ENCODE results near the gene MTREX. TPM values are rescaled to one million over a fixed set of nuclear protein-coding genes. Genes with fewer than 3 reads are reported as not detected.

MTREX gene
- polyA plus RNA-seq, 2 of the 4 experiments (the other 2 are of a cell fraction) = 74.8 to 99.8 TPM

- Histone ChIP-seq H3K27ac (no peak overlapping the region), H3K4me1 (peaks cover 15% of the 10 kb centered on the region), H3K9me3 (no peaks in the 10 kb centered on the region), H3K4me3 (no peak overlapping the region), H3K4me2 (no peak overlapping the region)
- FAIRE-seq = no peak
- ChIA-PET POLR2A (no interaction called here), CTCF (interaction anchor here (1.0 kb wide), 1 partner anchor 11 kb away, joined by 3 read pairs; no protein-coding TSS in a partner anchor)
- 62% methylated on average over 1 of the region's 1 CpG for WGBS (ENCODE audit: missing lambda C conversion rate)
- TF ChIP-seq CTCF (IDR thresholded peaks at IDR 0.05) (no peak), RARB (CRISPR knock-in tag; IDR thresholded peaks at IDR 0.05) (no peak), SMC3 (IDR thresholded peaks at IDR 0.05) (no peak), HOXB13 (CRISPR knock-in tag; IDR thresholded peaks at IDR 0.05; ENCODE audit: low read depth) (no peak), SREBF2 (IDR thresholded peaks at IDR 0.05) (no peak), RNF2 (IDR thresholded peaks at IDR 0.05; ENCODE audit: borderline replicate concordance, low read depth) (no peak), CHD2 (IDR thresholded peaks at IDR 0.05; ENCODE audit: low read length, partially characterized antibody) (no peak), FOXS1 (CRISPR knock-in tag; IDR thresholded peaks at IDR 0.05) (no peak), GATA3 (IDR thresholded peaks at IDR 0.05; ENCODE audit: borderline replicate concordance) (no peak), CBX2 (IDR thresholded peaks at IDR 0.05; ENCODE audit: borderline replicate concordance, low read depth) (no peak)
- no peak for ATAC-seq
- no peak for DNase-seq (ENCODE audit: low read depth in 1 of 2, low spot score in 1 of 2)
Measured at GRCh38 chr5:55453211-55453610, 145.4 kb downstream of the MTREX start.

- Histone ChIP-seq H3K27ac (no peak overlapping the region), H3K4me2 (no peak overlapping the region), H3K4me3 (no peak overlapping the region), H3K4me1 (peaks cover 15% of the 10 kb centered on the region), H3K9me3 (no peaks in the 10 kb centered on the region)
- FAIRE-seq (no peak), DNase-seq (ENCODE audit: low read depth in 1 of 2, low spot score in 1 of 2) (no peak), ATAC-seq (no peak)
- POLR2A ChIA-PET = no interaction called here
- 77% methylated on average over 2 of the region's 2 CpGs for WGBS (ENCODE audit: missing lambda C conversion rate)
- CTCF ChIA-PET = interaction anchor here (1.0 kb wide), 1 partner anchor 15 kb away, joined by 3 read pairs; no protein-coding TSS in a partner anchor
- TF ChIP-seq PBX3 (IDR thresholded peaks at IDR 0.05) (no peak), POLR2A (IDR thresholded peaks at IDR 0.05; ENCODE audit: low read length) (no peak), RCOR1 (IDR thresholded peaks at IDR 0.05; ENCODE audit: low read depth, low read length) (no peak), KDM1A (IDR thresholded peaks at IDR 0.05; ENCODE audit: low read depth) (no peak), HMGXB4 (CRISPR knock-in tag; IDR thresholded peaks at IDR 0.05; ENCODE audit: borderline replicate concordance) (no peak), POLR2AphosphoS2 (conservative IDR thresholded peaks at IDR 0.05; ENCODE audit: low read length) (no peak), HEYL (CRISPR knock-in tag; IDR thresholded peaks at IDR 0.05) (no peak), BCL3 (IDR thresholded peaks at IDR 0.05) (no peak), FOSB (CRISPR knock-in tag; IDR thresholded peaks at IDR 0.05) (no peak), E2F6 (IDR thresholded peaks at IDR 0.05; ENCODE audit: borderline replicate concordance, low read depth) (no peak), MAZ (IDR thresholded peaks at IDR 0.05; ENCODE audit: borderline replicate concordance, low read depth, low read length) (no peak)
Measured at GRCh38 chr5:55454282-55454681, 146.5 kb downstream of the MTREX start.
